HepG2 (cell line): ENCODE results near the gene TMEM63B. TPM values are rescaled to one million over a fixed set of nuclear protein-coding genes. Genes with fewer than 3 reads are reported as not detected.

ENCODE experiments used
- CCAR2 ChIP-seq: fragments of 200-400 bp; formaldehyde crosslinking; optimal IDR thresholded peaks from 2 replicates; pipeline ENCODE3; 2018; ENCODE audit warnings: low read depth, mild to moderate bottlenecking, low read length, moderate library complexity
- ETV5 ChIP-seq: IDR thresholded peaks from 2 replicates; pipeline ENCODE4 v1.6.1; 2018; ENCODE audit warnings: missing biosample characterization, missing genetic modification reagents, inconsistent platforms, borderline replicate concordance
- FOSL1 ChIP-seq: sonication (generic); formaldehyde crosslinking; IDR thresholded peaks from 2 replicates; pipeline ENCODE4 v1.9.0; 2021; ENCODE audit warnings: missing genetic modification reagents, borderline replicate concordance
- IRF2 ChIP-seq: IDR thresholded peaks from 2 replicates; pipeline ENCODE4 v1.6.1; 2018; ENCODE audit warnings: missing genetic modification reagents, missing compliant biosample characterization
- KAT7 ChIP-seq: IDR thresholded peaks from 2 replicates; pipeline ENCODE4 v1.6.1; 2018; ENCODE audit warnings: borderline replicate concordance, missing compliant biosample characterization
- MIXL1 ChIP-seq: IDR thresholded peaks from 2 replicates; pipeline ENCODE4 v1.6.1; 2016
- MTF2 ChIP-seq: sonication (generic); formaldehyde crosslinking; IDR thresholded peaks from 2 replicates; pipeline ENCODE4 v1.5.0; 2020; ENCODE audit warnings: missing genetic modification reagents, borderline replicate concordance
- NR0B2 ChIP-seq: sonication (generic); formaldehyde crosslinking; IDR thresholded peaks from 2 replicates; pipeline ENCODE4 v1.4.0; 2020; ENCODE audit warnings: mild to moderate bottlenecking, missing genetic modification reagents
- REL ChIP-seq: sonication (generic); formaldehyde crosslinking; conservative IDR thresholded peaks from 2 replicates; pipeline ENCODE4 v1.8.0; 2022; ENCODE audit warnings: mild to moderate bottlenecking, missing genetic modification reagents, moderate library complexity
- RXRA ChIP-seq: sonication (generic); formaldehyde crosslinking; IDR thresholded peaks from 2 replicates; pipeline ENCODE4 v1.5.1; 2020; ENCODE audit warnings: missing genetic modification reagents
- SMC3 ChIP-seq: IDR thresholded peaks from 2 replicates; pipeline ENCODE4 v1.6.1; 2011; ENCODE audit warnings: low read length, improper control_type of control experiment
- SSRP1 ChIP-seq: IDR thresholded peaks from 2 replicates; pipeline ENCODE4 v1.6.1; 2016; ENCODE audit warnings: control low read depth
- ZNF274 ChIP-seq: sonication (generic); formaldehyde crosslinking; IDR thresholded peaks from 2 replicates; pipeline ENCODE4 v1.5.1; 2020; ENCODE audit warnings: mild to moderate bottlenecking, missing genetic modification reagents
- ZNF34 ChIP-seq: sonication (generic); formaldehyde crosslinking; IDR thresholded peaks from 2 replicates; pipeline ENCODE4 v1.4.0; 2020; ENCODE audit warnings: mild to moderate bottlenecking, missing genetic modification reagents, borderline replicate concordance
- ZNF510 ChIP-seq: sonication (generic); formaldehyde crosslinking; IDR thresholded peaks from 2 replicates; pipeline ENCODE4 v1.4.0; 2020; ENCODE audit warnings: low read depth, mild to moderate bottlenecking, missing genetic modification reagents
- ZNF792 ChIP-seq: IDR thresholded peaks from 2 replicates; pipeline ENCODE4 v1.6.1; 2016
- polyA plus RNA-seq, 8 experiments: library from polyadenylated mRNA; depleted of rRNA in 3 of 8; stranded (reverse) in 7 of 8; unstranded in 1 of 8; fragments of >200 nt; fragmentation: Illumina TruSeq in 4 of 8; extraction: Trizol in 4 of 8; gene quantifications; 2 replicates each; pipeline versions ENCODE4 v1.2.1 to v1.2.3, GENCODE V29; 2011 to 2016; ENCODE audit warnings: low read depth in 4 of 8, missing spikeins in 1 of 8, mixed read lengths in 1 of 8; ENCODE audit not compliant: insufficient read depth in 1 of 8
- total RNA-seq, 5 experiments: library from RNA; depleted of rRNA; stranded (reverse); fragments of >200 nt; fragmentation: Illumina TruSeq; extraction: Trizol; gene quantifications; 2 replicates each; pipeline ENCODE4 v1.2.3, GENCODE V29; 2016; ENCODE audit warnings: low read depth in 1 of 5
- TF ChIP-seq, protein P1 (sequence below): sonication (generic); formaldehyde crosslinking; IDR thresholded peaks from 2 replicates; pipeline ENCODE4 v1.5.1; 2020; ENCODE audit warnings: missing genetic modification reagents, mild to moderate bottlenecking, borderline replicate concordance
- TF ChIP-seq, protein P2 (sequence below): sonication (generic); formaldehyde crosslinking; conservative IDR thresholded peaks from 2 replicates; pipeline ENCODE4 v1.4.0; 2020; ENCODE audit warnings: missing genetic modification reagents
- TF ChIP-seq, protein P3 (sequence below): sonication (generic); formaldehyde crosslinking; IDR thresholded peaks from 2 replicates; pipeline ENCODE4 v1.8.0; 2023; ENCODE audit warnings: mild to moderate bottlenecking, missing genetic modification reagents
- TF ChIP-seq, protein P4 (sequence below): sonication (generic); formaldehyde crosslinking; IDR thresholded peaks from 2 replicates; pipeline ENCODE4 v1.8.1; 2022; ENCODE audit warnings: mild to moderate bottlenecking, missing genetic modification reagents
- TF ChIP-seq, protein P5 (sequence below): sonication (generic); formaldehyde crosslinking; IDR thresholded peaks from 2 replicates; pipeline ENCODE4 v1.4.0; 2020; ENCODE audit warnings: missing genetic modification reagents

Gene TMEM63B
- total and polyA plus RNA-seq, 2 of the 13 experiments (the other 11 are each of a cell fraction or from before 2014, with no cell fraction given) = 27.4 to 75.8 TPM

- peak; percentile 44; the same call in 1 of the 2 replicates for TF ChIP-seq ZNF34
- TF ChIP-seq CCAR2 = no peak
- TF ChIP-seq NR0B2 (CRISPR knock-in tag) = no peak
- no peak for TF ChIP-seq FOSL1 (CRISPR knock-in tag)
- no peak for TF ChIP-seq MTF2 (CRISPR knock-in tag)
- TF ChIP-seq SMC3 = peak; percentile 95
- TF ChIP-seq, protein P1, sequence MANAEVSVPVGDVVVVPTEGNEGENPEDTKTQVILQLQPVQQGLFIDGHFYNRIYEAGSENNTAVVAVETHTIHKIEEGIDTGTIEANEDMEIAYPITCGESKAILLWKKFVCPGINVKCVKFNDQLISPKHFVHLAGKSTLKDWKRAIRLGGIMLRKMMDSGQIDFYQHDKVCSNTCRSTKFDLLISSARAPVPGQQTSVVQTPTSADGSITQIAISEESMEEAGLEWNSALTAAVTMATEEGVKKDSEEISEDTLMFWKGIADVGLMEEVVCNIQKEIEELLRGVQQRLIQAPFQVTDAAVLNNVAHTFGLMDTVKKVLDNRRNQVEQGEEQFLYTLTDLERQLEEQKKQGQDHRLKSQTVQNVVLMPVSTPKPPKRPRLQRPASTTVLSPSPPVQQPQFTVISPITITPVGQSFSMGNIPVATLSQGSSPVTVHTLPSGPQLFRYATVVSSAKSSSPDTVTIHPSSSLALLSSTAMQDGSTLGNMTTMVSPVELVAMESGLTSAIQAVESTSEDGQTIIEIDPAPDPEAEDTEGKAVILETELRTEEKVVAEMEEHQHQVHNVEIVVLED = no peak; the same call in 1 of the 2 replicates
- peak; percentile 47 for TF ChIP-seq IRF2 (CRISPR knock-in tag)
- TF ChIP-seq, protein P2, sequence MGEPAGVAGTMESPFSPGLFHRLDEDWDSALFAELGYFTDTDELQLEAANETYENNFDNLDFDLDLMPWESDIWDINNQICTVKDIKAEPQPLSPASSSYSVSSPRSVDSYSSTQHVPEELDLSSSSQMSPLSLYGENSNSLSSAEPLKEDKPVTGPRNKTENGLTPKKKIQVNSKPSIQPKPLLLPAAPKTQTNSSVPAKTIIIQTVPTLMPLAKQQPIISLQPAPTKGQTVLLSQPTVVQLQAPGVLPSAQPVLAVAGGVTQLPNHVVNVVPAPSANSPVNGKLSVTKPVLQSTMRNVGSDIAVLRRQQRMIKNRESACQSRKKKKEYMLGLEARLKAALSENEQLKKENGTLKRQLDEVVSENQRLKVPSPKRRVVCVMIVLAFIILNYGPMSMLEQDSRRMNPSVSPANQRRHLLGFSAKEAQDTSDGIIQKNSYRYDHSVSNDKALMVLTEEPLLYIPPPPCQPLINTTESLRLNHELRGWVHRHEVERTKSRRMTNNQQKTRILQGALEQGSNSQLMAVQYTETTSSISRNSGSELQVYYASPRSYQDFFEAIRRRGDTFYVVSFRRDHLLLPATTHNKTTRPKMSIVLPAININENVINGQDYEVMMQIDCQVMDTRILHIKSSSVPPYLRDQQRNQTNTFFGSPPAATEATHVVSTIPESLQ = no peak
- 0 out of 2 replicates have a peak, but pooled peaks have one; percentile 69 for TF ChIP-seq MIXL1
- no peak for TF ChIP-seq REL (CRISPR knock-in tag)
- TF ChIP-seq, protein P3, sequence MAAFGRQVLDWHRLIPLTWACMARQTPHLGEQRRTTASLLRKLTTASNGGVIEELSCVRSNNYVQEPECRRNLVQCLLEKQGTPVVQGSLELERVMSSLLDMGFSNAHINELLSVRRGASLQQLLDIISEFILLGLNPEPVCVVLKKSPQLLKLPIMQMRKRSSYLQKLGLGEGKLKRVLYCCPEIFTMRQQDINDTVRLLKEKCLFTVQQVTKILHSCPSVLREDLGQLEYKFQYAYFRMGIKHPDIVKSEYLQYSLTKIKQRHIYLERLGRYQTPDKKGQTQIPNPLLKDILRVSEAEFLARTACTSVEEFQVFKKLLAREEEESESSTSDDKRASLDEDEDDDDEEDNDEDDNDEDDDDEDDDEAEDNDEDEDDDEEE (CRISPR knock-in tag) = 0 out of 2 replicates have a peak, but pooled peaks have one; percentile 34
- TF ChIP-seq ZNF274 = peak; percentile 73; the same call in 1 of the 2 replicates
- peak; percentile 61; the same call in 1 of the 2 replicates for TF ChIP-seq ETV5
- TF ChIP-seq SSRP1 (CRISPR knock-in tag) = 0 out of 2 replicates have a peak, but pooled peaks have one; percentile 48
- peak; percentile 46; the same call in 1 of the 2 replicates for TF ChIP-seq ZNF792 (CRISPR knock-in tag)
- no peak for TF ChIP-seq KAT7 (CRISPR knock-in tag)
- TF ChIP-seq, protein P4, sequence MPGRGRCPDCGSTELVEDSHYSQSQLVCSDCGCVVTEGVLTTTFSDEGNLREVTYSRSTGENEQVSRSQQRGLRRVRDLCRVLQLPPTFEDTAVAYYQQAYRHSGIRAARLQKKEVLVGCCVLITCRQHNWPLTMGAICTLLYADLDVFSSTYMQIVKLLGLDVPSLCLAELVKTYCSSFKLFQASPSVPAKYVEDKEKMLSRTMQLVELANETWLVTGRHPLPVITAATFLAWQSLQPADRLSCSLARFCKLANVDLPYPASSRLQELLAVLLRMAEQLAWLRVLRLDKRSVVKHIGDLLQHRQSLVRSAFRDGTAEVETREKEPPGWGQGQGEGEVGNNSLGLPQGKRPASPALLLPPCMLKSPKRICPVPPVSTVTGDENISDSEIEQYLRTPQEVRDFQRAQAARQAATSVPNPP (CRISPR knock-in tag) = no peak
- no peak; the same call in 1 of the 2 replicates for TF ChIP-seq RXRA (CRISPR knock-in tag)
- TF ChIP-seq ZNF510 (CRISPR knock-in tag) = 0 out of 2 replicates have a peak, but pooled peaks have one; percentile 52
- TF ChIP-seq, protein P5, sequence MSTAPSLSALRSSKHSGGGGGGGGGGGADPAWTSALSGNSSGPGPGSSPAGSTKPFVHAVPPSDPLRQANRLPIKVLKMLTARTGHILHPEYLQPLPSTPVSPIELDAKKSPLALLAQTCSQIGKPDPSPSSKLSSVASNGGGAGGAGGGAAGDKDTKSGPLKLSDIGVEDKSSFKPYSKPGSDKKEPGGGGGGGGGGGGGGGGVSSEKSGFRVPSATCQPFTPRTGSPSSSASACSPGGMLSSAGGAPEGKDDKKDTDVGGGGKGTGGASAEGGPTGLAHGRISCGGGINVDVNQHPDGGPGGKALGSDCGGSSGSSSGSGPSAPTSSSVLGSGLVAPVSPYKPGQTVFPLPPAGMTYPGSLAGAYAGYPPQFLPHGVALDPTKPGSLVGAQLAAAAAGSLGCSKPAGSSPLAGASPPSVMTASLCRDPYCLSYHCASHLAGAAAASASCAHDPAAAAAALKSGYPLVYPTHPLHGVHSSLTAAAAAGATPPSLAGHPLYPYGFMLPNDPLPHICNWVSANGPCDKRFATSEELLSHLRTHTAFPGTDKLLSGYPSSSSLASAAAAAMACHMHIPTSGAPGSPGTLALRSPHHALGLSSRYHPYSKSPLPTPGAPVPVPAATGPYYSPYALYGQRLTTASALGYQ (CRISPR knock-in tag) = no peak
These were observed 48.3 kb upstream of the TMEM63B start (continued) for GRCh38 chr6:44078827-44079671.
